HL-60 (cell line): ENCODE data around the gene COL16A1.

Experiments
- DNase-seq, 2 experiments: peaks; one replicate each; pipeline ENCODE4 v3.0.0-alpha.2; 2010 to 2020; ENCODE audit warnings: low read depth in 1 of 2, low spot score in 1 of 2
- H3K27ac ChIP-seq: fragments of 250-450 bp; sonication (Bioruptor Pico); replicated peaks from 2 replicates; pipeline ENCODE4 v1.5.1; 2020; ENCODE audit warnings: mild to moderate bottlenecking, moderate library complexity
- H3K27me3 ChIP-seq: fragments of 250-450 bp; sonication (Bioruptor Pico); 2 replicates; pipeline ENCODE4 v1.5.1; 2021; ENCODE audit warnings: mild to moderate bottlenecking, moderate library complexity; ENCODE audit not compliant: insufficient read depth, poor library complexity, severe bottlenecking
- H3K4me3 ChIP-seq: replicated peaks from 2 replicates; pipeline ENCODE4 v1.5.1; 2011; ENCODE audit warnings: mild to moderate bottlenecking, control low read depth, low read length; ENCODE audit not compliant: insufficient read depth
- GABPA ChIP-seq: IDR thresholded peaks from 2 replicates; pipeline ENCODE4 v1.6.1; 2012; ENCODE audit warnings: low read depth
- POLR2AphosphoS5 ChIP-seq: IDR thresholded peaks from 2 replicates; pipeline ENCODE4 v1.6.1; 2012; ENCODE audit warnings: low read depth
- SPI1 ChIP-seq: IDR thresholded peaks from 2 replicates; pipeline ENCODE4 v1.6.1; 2012; ENCODE audit warnings: low read depth, mild to moderate bottlenecking, borderline replicate concordance
- TF ChIP-seq, protein P1 (sequence below): IDR thresholded peaks from one replicate; pipeline ENCODE4 v1.5.1; 2011; ENCODE audit warnings: low read length, control low read depth, inconsistent platforms; ENCODE audit not compliant: insufficient read depth
- TF ChIP-seq, protein P2 (sequence below): IDR thresholded peaks from 2 replicates; pipeline ENCODE4 v1.6.1; 2012; ENCODE audit warnings: low read depth; ENCODE audit not compliant: insufficient replicate concordance

The COL16A1 gene

DNA sequence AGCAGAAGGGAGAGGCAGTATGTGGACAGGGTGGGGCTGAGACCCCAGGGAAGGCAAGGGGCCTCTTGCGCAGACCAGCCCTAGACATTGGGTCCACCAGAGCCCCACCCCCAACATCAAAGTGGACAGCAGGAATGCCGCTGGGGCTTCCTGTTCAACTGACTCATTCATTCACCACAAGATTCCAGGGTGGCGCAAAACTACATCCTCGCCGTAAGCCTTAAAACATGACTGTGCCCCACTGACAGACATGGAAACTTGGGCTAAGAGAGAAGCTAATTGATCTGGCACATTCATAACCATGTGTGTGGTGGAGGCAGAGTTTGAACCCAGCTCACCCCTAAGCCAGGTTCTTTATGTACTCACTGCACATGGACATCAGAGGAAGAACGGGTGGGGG lies 14.0 kb downstream of the COL16A1 start:
- no peaks in the 10 kb centered on the region for H3K27me3 ChIP-seq
- no peak for DNase-seq
- H3K27ac ChIP-seq = no peak overlapping the region
- H3K4me3 ChIP-seq = no peak overlapping the region
- TF ChIP-seq, protein P1, sequence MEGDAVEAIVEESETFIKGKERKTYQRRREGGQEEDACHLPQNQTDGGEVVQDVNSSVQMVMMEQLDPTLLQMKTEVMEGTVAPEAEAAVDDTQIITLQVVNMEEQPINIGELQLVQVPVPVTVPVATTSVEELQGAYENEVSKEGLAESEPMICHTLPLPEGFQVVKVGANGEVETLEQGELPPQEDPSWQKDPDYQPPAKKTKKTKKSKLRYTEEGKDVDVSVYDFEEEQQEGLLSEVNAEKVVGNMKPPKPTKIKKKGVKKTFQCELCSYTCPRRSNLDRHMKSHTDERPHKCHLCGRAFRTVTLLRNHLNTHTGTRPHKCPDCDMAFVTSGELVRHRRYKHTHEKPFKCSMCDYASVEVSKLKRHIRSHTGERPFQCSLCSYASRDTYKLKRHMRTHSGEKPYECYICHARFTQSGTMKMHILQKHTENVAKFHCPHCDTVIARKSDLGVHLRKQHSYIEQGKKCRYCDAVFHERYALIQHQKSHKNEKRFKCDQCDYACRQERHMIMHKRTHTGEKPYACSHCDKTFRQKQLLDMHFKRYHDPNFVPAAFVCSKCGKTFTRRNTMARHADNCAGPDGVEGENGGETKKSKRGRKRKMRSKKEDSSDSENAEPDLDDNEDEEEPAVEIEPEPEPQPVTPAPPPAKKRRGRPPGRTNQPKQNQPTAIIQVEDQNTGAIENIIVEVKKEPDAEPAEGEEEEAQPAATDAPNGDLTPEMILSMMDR = no peak
- TF ChIP-seq SPI1 (no peak), POLR2AphosphoS5 (no peak), GABPA (no peak)
- TF ChIP-seq, protein P2, sequence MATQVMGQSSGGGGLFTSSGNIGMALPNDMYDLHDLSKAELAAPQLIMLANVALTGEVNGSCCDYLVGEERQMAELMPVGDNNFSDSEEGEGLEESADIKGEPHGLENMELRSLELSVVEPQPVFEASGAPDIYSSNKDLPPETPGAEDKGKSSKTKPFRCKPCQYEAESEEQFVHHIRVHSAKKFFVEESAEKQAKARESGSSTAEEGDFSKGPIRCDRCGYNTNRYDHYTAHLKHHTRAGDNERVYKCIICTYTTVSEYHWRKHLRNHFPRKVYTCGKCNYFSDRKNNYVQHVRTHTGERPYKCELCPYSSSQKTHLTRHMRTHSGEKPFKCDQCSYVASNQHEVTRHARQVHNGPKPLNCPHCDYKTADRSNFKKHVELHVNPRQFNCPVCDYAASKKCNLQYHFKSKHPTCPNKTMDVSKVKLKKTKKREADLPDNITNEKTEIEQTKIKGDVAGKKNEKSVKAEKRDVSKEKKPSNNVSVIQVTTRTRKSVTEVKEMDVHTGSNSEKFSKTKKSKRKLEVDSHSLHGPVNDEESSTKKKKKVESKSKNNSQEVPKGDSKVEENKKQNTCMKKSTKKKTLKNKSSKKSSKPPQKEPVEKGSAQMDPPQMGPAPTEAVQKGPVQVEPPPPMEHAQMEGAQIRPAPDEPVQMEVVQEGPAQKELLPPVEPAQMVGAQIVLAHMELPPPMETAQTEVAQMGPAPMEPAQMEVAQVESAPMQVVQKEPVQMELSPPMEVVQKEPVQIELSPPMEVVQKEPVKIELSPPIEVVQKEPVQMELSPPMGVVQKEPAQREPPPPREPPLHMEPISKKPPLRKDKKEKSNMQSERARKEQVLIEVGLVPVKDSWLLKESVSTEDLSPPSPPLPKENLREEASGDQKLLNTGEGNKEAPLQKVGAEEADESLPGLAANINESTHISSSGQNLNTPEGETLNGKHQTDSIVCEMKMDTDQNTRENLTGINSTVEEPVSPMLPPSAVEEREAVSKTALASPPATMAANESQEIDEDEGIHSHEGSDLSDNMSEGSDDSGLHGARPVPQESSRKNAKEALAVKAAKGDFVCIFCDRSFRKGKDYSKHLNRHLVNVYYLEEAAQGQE = no peak

DNA sequence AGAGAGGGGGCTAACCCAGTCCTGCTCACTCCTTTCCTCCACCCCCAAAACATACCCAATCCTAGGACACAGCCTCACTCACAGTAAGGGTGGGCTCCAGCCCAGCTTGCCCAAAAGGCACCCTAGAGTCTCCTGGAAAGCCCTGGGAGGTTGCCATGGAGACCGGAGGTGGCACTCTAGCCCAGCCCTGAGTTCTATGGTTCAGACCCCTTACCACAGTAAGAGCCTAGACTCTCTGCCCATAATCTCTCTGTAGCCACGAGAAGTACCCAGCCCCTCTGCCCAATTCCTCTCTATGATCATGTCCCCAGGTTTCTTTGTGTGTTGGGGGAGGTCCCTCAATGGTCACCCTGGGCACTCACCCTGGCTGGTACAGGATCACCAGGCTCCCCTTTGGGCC lies 14.4 kb downstream of the COL16A1 start:
- TF ChIP-seq POLR2AphosphoS5 = no peak
- TF ChIP-seq, protein P1 = no peak
- TF ChIP-seq, protein P2 = no peak
- TF ChIP-seq GABPA = no peak
- Histone ChIP-seq H3K27me3 (no peaks in the 10 kb centered on the region), H3K4me3 (no peak overlapping the region), H3K27ac (no peak overlapping the region)
- no peak for DNase-seq

DNA sequence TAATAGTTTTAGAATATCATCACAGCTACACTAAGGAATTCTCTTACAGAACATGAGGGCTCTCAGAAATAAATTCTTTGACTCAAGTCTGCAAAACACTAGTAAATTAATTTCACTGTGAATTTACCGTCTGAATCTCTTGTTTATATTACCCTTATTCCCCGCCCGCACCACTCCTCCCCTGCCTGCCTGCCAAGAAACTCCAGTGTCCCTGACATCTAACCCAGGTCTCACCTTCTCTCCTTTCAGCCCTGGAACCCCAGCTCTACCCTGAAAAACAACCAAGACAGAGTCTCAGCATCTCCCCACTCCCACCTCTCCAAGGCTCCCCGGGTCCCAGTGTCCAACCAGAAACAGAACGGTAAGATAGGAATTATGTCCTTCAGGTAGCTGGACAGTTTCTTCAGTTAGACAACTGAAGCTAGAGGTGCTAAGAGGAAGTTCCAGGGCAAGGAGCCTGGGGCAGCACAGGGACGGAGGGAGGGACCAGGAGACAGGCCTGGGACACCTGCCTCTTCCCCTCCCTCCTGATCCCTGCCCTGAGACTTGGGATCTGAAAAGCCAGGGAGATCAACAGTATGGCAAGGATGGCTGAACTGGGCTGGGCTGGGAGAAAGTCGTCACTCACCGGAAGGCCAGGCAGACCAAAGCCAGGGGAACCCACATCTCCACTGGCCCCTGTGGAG lies 15.4 kb downstream of the COL16A1 start:
- TF ChIP-seq GABPA (no peak), SPI1 (no peak), POLR2AphosphoS5 (no peak)
- TF ChIP-seq, protein P2 = no peak
- TF ChIP-seq, protein P1 = no peak
- DNase-seq = no peak

More for the DNA sequence above, 15.4 kb downstream of the COL16A1 start:
- no peaks in the 10 kb centered on the region for H3K27me3 ChIP-seq
- no peak overlapping the region for H3K27ac ChIP-seq
- no peak overlapping the region for H3K4me3 ChIP-seq
